HG02588 (cell line): ENCODE results near the gene LRP1B.
A peak's percentile ranks its signal among the peaks of the same experiment; 100 is the strongest.

Source experiments
- ATAC-seq: cut with Tn5 transposase; IDR thresholded peaks from one replicate; pipeline ENCODE4 v1.9.1; 2021; ENCODE audit warnings: mild to moderate bottlenecking, moderate library complexity; ENCODE audit not compliant: unreplicated experiment

Gene LRP1B

DNA sequence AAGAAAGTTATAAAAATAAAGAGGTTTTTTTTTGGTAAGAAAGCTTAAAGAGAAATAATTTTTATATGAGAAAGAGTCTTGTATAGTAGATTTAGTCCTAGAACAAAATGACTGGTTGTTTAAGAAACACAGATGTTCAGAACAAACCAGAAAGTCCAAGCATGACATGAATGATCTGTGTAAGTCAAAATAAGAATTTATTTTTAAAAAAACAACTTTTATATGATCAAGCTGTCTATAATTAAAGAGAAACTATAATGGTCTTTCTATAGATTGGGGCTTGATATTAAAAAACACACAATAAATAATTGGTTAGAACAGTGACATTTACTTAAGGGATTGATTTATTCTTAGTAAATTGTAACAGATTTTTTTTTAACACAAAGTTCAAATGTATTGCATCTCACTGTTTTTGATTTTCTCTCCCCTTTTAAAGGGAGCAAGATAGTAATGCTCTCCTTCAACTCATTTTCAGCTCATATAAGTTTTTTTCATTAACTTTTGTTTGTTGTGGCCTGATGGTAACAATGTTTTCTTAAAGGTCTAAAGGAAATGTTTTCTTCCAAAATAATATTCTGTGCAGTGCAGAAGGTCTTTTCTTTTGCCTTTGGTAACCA lies 1256.8 kb downstream of the LRP1B start:
- ATAC-seq = no peak

DNA sequence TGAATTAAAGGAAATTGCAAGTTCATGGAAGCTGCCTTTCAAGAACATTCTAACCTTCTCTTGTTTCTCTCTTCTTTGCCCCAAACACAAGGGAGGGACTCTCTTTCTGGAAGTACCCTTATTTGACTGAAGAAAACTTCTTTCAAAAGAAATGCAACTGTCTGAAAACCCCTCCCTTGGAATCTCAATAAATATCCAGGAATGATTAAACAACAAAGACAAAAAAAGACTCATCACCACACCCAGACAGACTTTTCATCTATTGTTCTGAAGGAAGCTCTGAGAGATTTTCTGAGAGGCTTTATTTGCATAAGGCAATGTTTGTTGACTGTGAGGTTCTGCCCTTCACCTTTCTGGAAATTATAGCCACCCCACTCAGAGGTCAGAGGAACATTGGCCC lies 1260.9 kb downstream of the LRP1B start:
- no peak for ATAC-seq

DNA sequence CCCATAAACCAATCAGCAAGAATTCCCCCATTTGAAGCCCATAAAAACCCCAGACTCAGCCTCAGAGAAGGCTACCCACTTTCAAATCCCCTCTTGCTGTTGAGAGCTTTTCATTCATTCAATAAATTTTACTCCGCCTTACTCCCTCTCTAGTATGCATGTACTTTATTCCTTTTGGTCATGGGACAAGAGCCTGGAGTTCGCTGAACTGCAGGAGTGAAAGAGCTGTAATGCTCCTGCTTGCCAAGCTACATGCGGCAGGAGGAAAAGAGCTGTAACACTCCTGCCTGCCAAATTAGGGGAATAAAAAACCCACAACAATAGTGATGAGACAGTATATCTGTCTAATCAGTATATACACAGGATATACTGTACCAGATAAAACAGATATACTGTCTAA lies 1261.7 kb downstream of the LRP1B start:
- ATAC-seq = no peak

DNA sequence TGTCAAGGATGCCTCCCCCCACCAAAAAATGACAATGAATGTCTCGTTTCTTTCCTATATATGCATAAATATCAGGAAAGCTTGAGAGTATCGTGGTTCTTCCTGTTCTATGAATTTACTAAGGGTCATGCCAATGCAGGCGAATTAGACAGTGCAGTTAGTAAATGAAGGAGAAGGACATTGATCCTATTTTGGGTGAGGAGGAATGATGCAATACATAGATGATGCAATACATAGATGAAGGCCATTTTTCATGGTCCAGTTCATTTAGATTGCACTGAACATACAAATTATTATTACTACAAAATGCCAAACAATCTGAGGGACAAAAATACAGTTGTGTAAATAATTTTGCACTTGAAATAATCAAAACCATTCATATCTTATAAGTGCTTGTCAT lies 1265.0 kb downstream of the LRP1B start:
- ATAC-seq = no peak

DNA sequence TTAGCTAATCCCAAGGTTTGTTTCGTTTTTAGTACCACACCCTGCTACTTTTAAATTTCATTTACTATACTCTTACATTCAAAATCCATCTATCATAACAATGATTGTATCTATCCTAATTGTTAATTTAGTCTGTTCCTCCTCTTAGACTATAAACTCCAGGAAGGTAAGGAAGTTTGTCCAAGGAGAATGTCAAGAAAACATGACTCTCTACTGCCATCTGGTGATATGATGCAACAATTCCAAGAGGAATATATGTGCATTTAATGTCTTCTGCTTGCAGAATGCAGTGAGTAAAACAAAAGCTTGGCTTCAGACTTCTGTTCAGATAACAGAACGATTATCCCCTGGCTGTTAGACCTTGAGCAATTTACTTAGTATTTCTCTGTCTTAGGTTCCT lies 1267.1 kb downstream of the LRP1B start:
- ATAC-seq = peak; percentile 75

DNA sequence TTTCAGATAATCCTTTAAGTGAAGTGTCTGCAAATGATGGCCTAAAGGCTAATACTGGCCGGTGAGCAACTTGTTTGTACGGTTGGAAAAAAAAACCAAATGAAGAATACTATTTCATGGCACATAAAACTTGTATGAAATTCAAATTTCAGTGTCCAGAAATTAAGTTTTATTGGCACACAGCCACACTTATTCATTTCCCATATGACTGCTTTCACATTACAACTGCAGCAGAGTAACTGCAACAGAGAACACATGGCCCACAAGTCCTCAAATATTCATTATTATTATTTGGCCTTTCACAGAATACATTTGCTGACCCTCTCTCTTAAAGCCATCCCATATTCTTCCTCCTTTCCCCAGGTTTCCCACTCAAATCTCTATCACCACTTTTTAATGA lies 1268.6 kb downstream of the LRP1B start:
- no peak for ATAC-seq

DNA sequence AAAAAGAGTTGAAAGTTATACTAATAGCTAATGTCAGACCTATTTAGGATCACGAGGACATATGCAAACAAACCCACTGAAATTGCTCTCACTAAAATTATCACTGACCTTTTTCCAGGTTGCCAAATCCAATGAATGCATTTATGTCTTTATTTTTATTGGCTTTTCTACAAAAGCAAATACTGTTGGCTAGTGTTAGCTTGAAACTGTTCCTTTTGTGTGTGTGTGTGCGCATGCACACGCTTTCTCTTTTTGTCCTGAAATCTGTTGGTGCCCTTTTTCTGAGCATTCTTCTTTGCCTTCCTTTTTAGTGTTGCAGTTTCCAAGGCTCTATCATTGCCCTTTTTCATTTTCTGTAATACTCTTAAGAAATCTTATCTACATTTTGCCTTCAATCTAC lies 1269.2 kb downstream of the LRP1B start:
- ATAC-seq = no peak

DNA sequence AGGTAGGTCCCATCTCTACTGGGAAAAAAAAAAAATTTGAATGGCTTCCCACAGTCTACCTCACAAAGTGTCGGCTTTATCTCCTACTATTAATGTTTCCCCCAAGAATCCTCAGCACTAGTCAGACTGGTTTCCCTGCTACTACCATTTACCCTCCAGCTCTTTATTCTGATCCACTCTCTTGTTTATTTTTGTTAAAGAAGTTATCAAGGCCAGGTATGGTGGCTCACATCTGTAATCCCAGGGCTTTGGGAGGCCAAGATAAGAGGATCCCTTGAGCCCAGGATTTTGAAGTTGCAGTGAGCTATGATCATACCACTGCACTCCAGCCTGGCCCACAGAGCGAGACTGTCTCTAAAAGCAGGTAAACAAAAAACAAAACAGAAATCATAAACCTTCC lies 1275.3 kb downstream of the LRP1B start:
- ATAC-seq = no peak

DNA sequence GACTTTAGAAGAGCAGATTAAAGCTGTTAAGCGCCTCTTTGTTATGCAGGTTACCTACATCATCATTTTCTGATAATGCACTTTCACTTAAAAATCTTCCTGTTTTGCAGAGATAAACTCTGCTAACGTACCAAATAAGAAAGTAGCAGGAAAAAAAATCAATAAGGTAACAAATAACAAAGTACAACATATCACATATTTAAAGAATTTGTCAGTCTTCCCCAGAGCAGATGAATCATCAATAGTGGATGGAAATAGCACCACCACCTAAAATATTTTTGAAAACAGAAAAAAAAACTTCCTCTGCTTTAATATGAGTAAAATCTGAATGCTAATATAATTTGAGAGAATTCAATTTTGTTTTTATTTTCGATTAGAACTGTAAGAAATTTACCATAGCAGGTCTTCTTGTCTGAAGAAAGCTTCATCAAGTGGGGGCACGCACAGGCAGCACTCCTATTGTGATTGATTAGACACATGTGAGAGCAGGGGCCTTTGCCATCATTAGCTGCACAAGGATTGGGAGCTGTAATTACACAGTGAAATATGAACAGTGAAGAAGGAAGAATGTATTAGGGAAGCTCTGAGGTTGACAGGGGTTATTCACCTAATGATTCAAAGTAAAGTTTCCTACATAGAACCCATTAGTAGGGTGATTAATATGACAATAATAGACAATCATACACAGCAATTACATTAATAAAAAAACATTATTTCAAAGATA lies 1279.4 kb downstream of the LRP1B start:
- ATAC-seq = no peak

DNA sequence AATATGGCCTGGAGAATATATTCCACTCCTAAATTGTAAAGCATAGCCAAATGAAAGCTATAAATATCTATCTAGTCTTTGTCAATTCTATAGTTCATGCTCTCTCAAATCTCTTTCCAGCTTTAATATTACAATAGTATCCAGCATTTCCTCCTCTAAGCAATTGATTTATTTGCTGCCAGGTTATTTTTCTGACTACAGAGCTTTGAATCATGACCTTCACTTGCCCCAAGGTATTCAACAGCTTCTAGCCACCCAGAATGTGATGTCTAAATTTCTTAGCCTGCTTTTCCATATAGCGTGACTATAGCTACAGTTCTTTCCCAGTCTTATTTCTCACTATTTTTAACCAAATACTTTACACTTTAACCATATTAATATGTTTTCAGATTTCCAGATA lies 1287.6 kb downstream of the LRP1B start:
- ATAC-seq = no peak

DNA sequence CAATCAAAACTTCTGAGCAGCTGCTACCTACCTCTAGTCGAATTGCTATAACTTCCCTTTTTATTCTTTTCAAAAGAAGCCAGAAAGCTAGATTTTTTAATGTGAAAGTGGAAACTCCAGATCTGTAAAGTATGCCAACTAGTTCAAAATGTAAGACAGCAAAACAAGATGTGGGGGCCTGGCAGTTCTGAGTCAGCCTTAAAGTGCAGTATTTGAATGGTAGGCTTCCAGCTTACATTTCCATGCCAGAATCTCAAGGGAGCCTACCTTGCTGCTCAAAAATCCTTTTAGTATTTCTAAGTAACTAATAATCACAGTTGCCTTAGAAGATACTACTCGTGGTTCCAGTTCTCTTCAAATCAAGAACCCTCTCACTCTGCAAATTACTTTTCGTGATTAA lies 1288.7 kb downstream of the LRP1B start:
- ATAC-seq = no peak

DNA sequence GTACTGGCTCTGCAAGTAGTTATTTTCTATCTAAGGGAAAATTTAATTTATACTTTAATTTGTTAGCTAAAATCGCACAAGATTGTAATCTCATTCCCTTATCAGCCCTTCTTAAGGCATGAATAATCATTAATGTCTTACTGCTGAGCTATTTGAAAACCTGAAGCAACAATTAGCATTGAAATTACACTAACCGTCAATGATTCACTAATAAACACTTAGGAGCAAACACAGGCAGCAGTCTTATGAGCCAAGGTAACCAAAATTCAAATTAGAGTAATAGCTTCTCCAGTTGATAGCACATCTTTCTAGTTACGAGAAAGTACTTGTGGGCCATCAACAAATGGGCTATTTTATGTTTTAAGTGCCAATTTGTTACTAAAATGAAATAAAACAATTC lies 1289.7 kb downstream of the LRP1B start:
- no peak for ATAC-seq

DNA sequence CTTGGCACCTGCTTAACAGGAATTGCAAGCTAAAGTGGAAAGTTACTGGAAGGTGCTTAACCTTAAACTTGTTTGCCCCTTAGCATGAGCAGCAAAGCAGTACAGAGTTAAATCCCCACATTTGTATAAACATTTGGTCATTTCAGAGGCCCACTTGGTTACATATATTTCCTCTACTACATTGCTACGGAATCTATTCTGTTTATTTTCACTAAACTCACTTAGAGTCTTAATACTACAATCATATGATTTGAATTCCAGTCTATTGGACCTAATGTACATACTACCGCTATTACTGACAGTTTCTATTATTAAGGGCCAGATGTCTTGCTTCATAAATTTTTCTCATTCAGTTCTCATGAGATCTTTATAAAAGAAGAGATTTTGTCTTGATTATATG lies 1294.0 kb downstream of the LRP1B start:
- ATAC-seq = no peak

DNA sequence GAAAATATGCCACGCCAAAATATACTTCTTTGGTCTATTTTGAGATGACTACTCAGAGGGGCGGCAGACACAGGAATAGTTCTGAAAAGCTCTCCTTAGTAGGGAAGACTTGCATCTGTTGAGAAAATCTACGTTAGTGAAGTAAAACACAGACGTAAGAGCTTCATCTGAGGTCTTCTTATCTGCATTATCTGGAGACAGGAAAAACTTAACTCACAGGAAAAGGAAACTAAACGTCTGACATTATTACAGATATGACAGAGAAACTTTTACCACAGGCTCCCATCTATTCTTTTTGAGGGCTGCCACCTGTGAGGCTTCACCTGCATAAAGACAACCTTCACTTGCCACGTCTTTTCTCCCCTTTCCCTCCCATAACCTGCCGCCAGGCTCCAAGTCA lies 1295.7 kb downstream of the LRP1B start:
- ATAC-seq = no peak

DNA sequence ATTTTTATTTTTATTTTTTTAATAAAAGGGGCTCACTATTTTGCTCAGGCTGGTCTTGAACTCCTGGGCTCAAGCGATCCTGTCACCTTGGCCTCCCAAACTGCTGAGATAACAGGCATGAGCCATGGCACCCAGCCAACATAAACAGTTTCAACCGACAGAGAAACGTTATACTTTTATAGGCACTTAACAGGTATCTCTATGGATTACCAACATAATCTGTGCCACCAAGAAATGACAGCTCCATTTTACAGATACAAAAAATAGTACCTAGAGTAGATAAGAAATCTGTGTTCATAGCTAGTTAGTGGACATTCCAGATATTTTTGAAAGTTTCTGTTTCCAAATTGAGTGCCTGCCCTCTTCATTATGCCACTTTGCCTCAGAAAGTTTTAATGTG lies 1316.7 kb downstream of the LRP1B start:
- ATAC-seq = no peak

DNA sequence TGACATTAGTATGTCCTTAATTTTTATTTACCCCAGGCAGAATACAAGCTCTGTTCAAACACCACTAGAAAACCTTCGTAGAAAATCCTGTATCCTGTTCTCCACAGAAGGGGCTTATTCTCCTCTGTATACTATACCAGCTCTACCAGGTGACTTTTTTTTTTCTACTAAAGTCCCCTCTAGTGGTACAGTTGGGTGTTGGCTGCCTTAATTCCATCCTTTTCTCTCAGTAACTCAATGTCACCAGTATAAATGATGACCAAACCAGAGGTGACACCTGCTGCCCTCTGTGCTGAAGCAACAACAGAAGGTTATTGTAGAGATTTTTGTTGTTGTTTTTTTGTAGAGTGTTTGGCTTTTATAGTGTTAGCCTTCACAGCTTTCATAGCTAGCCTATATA lies 1322.0 kb downstream of the LRP1B start:
- peak; percentile 57 for ATAC-seq

DNA sequence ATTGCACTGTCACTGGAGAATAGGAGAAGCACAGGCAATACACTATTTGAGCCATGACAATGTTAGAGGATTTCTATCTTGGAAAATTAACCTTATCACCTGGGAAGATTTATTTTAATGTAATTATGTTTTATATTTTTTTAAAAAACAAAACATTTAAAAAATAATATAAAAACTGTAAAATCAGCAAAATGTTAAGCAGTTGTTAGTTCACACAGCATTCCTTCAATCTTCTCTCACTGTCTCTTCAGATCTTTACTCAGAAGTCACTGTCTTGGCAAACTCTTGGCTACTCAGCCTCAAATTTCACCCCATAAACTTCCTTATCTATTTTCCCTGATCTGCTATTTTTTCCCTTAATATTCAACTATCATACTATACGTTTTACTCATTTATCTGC lies 1322.6 kb downstream of the LRP1B start:
- no peak for ATAC-seq

DNA sequence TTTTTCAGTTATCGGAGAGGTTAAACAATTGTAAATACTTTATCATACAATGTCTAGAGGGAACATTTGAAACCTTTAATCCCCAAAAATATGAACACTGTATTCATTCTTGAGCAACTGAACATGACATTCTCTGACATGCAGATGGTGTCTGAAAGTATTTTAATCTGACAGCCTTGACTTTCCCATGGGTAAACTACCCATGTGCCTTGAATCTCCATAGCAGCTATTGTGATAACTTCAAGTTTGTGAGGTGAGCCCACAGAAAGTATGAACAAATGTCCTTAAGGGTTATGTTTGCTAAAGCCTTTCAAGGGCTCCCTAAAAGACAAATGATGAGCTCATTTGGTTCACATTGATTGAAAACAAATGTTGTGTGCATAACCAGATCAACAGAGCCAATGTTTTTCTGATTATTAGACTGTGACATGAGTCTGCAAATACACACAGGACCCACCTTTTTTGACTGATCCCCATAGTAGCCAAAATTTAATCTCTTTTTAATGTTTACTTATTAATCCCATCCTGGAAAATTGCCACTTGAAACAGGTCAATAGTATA lies 1326.0 kb downstream of the LRP1B start:
- ATAC-seq = no peak

DNA sequence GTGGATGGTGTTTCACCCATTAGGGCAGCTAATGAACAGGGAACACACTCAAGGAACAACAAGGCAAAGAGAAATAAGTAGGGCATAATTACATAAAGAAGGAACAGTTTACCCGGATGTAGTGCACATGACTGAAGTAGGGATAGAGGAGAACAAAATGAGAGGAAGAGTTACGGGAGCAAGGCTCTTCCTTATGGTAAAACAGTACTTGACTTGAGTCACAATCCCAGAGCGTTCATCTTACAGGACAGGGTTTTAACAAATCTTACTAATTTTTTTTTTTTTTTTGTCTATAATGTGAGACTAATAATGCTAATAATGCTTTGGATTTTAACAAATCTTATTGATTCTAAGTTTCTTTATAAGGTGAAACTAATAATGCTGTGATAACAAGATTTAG lies 1329.5 kb downstream of the LRP1B start:
- ATAC-seq = no peak

DNA sequence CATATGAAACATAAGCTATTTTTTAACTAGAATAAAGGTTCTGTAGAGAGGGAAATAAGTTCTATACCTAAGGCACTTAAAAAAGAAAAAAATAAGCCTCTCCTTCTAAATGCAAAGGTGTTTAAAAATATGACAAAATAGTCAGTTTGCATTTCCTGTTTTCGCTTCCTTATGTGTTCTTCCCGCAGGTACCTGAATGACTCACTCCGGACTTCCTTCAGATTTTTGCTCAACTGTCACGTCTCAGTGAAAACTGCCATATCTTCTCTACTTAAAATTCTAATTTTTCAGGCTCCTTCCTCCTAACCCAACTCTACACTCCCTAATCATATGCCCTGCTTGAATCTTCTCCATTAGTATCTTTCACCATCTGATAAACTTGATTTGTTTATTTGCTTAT lies 1333.1 kb downstream of the LRP1B start:
- ATAC-seq = peak; percentile 97

DNA sequence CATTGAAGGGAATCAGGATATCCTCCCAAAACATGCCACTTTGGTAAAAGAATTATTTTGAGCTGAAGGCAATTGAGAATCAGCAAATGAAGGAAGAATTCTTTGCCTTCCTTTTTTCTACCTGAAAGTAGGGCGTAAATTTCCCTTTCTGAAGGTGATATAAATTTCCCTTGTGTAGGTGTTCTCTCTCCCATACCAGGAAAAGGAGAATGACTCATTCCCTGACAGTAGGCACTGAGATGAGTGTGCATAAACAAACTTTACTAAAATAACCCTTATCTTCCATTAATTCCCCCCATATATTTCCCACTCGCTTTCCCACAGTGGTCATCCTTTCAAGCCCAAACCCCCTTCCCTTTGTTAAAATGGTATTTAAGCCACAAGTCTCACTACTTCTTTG lies 1339.0 kb downstream of the LRP1B start:
- no peak for ATAC-seq

DNA sequence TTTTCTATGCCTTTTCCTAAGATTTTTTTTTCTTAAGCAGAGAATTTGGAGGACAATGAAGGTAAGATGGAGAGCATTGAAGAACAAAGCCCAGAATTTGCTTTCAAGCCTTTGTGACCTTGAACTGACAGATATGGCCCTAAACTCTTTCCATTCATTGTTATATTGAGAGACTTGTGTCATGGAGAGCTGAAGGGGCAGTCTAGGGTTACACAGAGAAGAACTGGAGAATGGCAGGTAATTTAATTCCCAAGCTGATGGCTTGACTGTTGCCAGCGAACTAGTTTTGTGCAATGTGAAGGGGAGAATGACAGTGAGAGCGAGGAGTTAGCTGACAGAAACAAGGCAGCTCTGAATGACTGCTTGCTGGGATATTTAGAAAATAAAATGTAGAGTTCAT lies 1344.2 kb downstream of the LRP1B start:
- no peak for ATAC-seq

DNA sequence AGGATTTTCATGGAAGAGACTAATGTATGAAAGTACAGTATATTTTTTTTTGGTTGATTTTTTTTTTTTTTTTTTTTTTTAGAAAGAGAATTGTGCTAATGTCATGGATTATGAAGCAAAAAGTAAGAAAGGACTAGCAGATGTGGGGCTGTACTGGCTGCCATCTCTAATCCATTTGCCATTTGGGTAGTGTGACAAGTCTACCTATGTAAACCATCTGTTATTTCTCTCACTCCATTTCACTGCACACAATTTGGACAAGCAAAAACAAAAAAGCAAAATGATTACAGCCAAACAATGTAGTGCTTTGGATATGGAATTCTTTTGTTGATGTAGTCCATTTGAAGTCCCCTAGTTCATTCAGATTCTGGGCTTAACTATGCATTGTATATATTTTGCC lies 1355.4 kb downstream of the LRP1B start:
- ATAC-seq = no peak
